GM12891 (cell line): ENCODE results near the gene STXBP3.

Source experiments
- DNase-seq: peaks from one replicate; pipeline ENCODE4 v3.0.0; 2011; ENCODE audit warnings: low spot score; ENCODE audit not compliant: insufficient read length
- FAIRE-seq: peaks from 2 replicates; lab custom pipeline; 2011; peaks lifted over from hg19 to GRCh38; lab: Jason Lieb, UNC
- PAX5 ChIP-seq: IDR thresholded peaks from 2 replicates; pipeline ENCODE4 v1.6.1; 2011; ENCODE audit warnings: low read length, moderate library complexity, mild to moderate bottlenecking; ENCODE audit not compliant: insufficient read depth, severe bottlenecking
- POLR2A ChIP-seq: IDR thresholded peaks from 2 replicates; pipeline ENCODE4 v1.6.1; 2011; ENCODE audit warnings: low read depth, low read length, control low read depth
- POLR2AphosphoS5 ChIP-seq: IDR thresholded peaks from 2 replicates; pipeline ENCODE4 v1.6.1; 2011; ENCODE audit warnings: low read depth, low read length, control low read depth
- POU2F2 ChIP-seq: IDR thresholded peaks from 2 replicates; pipeline ENCODE4 v1.6.1; 2011; ENCODE audit warnings: low read depth, mild to moderate bottlenecking, control low read depth, low read length, moderate library complexity
- SPI1 ChIP-seq: IDR thresholded peaks from 2 replicates; pipeline ENCODE4 v1.6.1; 2011; ENCODE audit warnings: low read depth, low read length, control low read depth
- TAF1 ChIP-seq: IDR thresholded peaks from 2 replicates; pipeline ENCODE4 v1.6.1; 2011; ENCODE audit warnings: low read depth, low read length, control low read depth

Gene STXBP3

GRCh38 chr1:108799001-108799400, 52.5 kb downstream of the STXBP3 start:
- DNase-seq: no peak
- no peak for FAIRE-seq
- TF ChIP-seq POLR2A (no peak), POLR2AphosphoS5 (no peak), TAF1 (no peak), SPI1 (no peak), POU2F2 (no peak), PAX5 (no peak)

- no peak for DNase-seq
- no peak for FAIRE-seq
Measured at GRCh38 chr1:108801101-108801500, 54.6 kb downstream of the STXBP3 start.

DNA sequence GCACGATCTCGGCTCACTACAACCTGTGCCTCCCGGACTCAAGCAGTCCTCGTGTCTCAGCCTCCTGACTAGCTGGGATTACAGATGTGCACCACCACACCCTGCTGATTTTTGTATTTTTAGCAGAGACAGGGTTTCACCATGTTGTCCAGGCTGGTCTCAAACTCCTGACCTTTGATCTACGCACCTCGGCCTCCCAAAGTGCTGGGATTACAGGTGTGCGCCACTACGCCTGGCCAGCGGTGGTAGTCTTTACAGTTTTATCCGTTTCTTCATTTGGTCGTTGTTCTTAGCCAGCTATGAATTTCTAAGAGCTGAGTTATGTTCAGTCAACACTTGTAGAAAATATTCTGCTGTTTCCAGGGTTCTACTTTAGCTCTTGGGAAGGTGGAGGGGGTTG, 57.1 kb downstream of the STXBP3 start:
- TF ChIP-seq POLR2A (no peak), POLR2AphosphoS5 (no peak), POU2F2 (no peak), PAX5 (no peak), SPI1 (no peak), TAF1 (no peak)
- DNase-seq (no peak), FAIRE-seq (no peak)

More at GRCh38 chr1:108801101-108801500, 54.6 kb downstream of the STXBP3 start:
- no peak for TF ChIP-seq SPI1
- no peak for TF ChIP-seq TAF1
- TF ChIP-seq POLR2A: no peak
- TF ChIP-seq POU2F2: no peak
- TF ChIP-seq POLR2AphosphoS5: no peak
- no peak for TF ChIP-seq PAX5

GRCh38 chr1:108808438-108808837, 62.0 kb downstream of the STXBP3 start:
- FAIRE-seq: no peak
- TF ChIP-seq SPI1 (no peak), POU2F2 (no peak), POLR2AphosphoS5 (no peak), PAX5 (no peak), TAF1 (no peak), POLR2A (no peak)
- no peak for DNase-seq

GRCh38 chr1:108811611-108812010, 65.1 kb downstream of the STXBP3 start:
- no peak for TF ChIP-seq POLR2AphosphoS5
- no peak for TF ChIP-seq POU2F2
- no peak for TF ChIP-seq POLR2A
- no peak for TF ChIP-seq TAF1
- TF ChIP-seq PAX5: no peak
- no peak for TF ChIP-seq SPI1
- FAIRE-seq: no peak
- DNase-seq: no peak

- FAIRE-seq (no peak), DNase-seq (no peak)
- no peak for TF ChIP-seq SPI1
- no peak for TF ChIP-seq TAF1
- TF ChIP-seq POLR2AphosphoS5: no peak
- no peak for TF ChIP-seq POLR2A
- no peak for TF ChIP-seq PAX5
- no peak for TF ChIP-seq POU2F2
Measured at GRCh38 chr1:108813326-108813725, 66.9 kb downstream of the STXBP3 start.

DNA sequence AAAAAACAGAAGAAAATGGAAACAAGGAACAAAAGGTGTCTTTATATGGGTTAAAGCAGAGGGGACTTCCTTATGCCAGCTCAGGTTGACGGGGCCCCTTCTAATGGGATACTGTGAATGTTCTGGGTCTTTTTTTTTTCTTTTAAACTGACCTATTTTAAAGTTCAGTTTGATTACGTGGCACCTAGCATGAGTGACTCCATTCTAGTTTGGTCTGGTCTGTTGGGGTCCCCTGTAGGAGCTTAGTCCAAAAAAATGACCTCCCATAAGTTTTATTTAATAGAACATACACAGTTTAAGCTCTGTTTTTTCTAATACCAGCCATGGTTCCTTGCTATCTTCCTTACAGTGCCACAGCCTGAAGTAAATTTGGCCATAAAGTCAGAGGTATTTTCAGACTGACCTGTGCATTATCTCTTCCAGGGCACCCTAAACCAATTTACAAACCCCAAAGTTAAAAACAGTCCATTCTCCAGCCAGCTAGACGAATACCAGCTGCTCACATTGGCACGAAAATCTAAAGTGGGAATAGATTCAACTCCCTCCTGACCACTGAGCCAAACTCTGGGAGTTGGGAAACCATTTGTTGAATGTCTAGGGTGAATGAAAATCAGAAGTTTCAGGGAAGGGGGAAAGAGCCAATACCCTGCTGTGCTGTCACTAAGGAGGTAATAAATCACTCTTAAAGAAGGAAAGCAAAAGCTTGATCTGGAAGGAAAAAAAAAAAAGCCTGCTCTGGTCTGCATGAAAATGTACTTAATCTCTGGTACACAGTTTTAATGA, 68.1 kb downstream of the STXBP3 start:
- TF ChIP-seq POU2F2 (no peak), TAF1 (no peak), PAX5 (no peak), POLR2AphosphoS5 (no peak), POLR2A (no peak), SPI1 (no peak)
- FAIRE-seq: no peak
- DNase-seq: no peak

GRCh38 chr1:108815566-108815965, 69.1 kb downstream of the STXBP3 start:
- FAIRE-seq (no peak), DNase-seq (no peak)
- TF ChIP-seq POLR2A (no peak), SPI1 (no peak), TAF1 (no peak)

- DNase-seq (no peak), FAIRE-seq (no peak)
- TF ChIP-seq POLR2AphosphoS5 (no peak), SPI1 (no peak), POLR2A (no peak), POU2F2 (no peak), TAF1 (no peak)
Measured at GRCh38 chr1:108816049-108816893, 69.8 kb downstream of the STXBP3 start.
